Measurements from ENCODE around the gene ADORA2A.

GRCh38 chr22:24410110-24410856, 17.1 kb upstream of the ADORA2A start:
- TF ChIP-seq CTCF (IDR thresholded peaks at IDR 0.05; ENCODE audit: insufficient read depth, low read length) (no peak), POLR2AphosphoS5 (IDR thresholded peaks at IDR 0.05; ENCODE audit: low read depth) (no peak), SPI1 (IDR thresholded peaks at IDR 0.05; ENCODE audit: borderline replicate concordance, low read depth) (no peak), REST (IDR thresholded peaks at IDR 0.05; ENCODE audit: insufficient replicate concordance, low read depth) (no peak), GABPA (IDR thresholded peaks at IDR 0.05; ENCODE audit: low read depth) (no peak)

All from HL-60 (cell line).